CD4-positive, alpha-beta T cell treated with Interleukin-6 for 4 hours (primary cell): ENCODE data around the gene DLG3.
"Not testable (repeated sequence)": the region's sequence is repeated elsewhere in the genome, so short reads cannot be mapped to it uniquely, and the experiment has no call there.

Source experiments
- DNase-seq: peaks from one replicate; pipeline ENCODE4 v3.0.0-alpha.2; 2020; ENCODE audit warnings: mixed read lengths

The DLG3 gene

GRCh38 chrX:70444326-70444945, at the start of gene DLG3:
Gene DLG3 (plus strand): TSS chrX:70444835. CDS start chrX:70445202, 367 bp downstream.
- DNase-seq: peak; percentile 34

GRCh38 chrX:70398899-70399298, 45.7 kb upstream of the DLG3 start:
- DNase-seq: peak; percentile 23

GRCh38 chrX:70400181-70400580, 44.5 kb upstream of the DLG3 start:
- DNase-seq: not testable (repeated sequence)

GRCh38 chrX:70402721-70403120, 41.9 kb upstream of the DLG3 start:
- no peak for DNase-seq

- DNase-seq: no peak
These were observed 39.6 kb upstream of the DLG3 start for GRCh38 chrX:70405003-70405402.

- no peak for DNase-seq
These were observed 33.7 kb upstream of the DLG3 start for GRCh38 chrX:70410921-70411320.

- DNase-seq: no peak
These were observed 33.2 kb upstream of the DLG3 start for GRCh38 chrX:70411475-70411874.

- DNase-seq: no peak
These were observed 23.0 kb upstream of the DLG3 start for GRCh38 chrX:70421618-70422017.

GRCh38 chrX:70422851-70423341, 21.7 kb upstream of the DLG3 start, which contains the start of gene GDPD2:
Gene GDPD2 (plus strand): TSS chrX:70423314. CDS start chrX:70424985, 1,671 bp downstream.
- no peak for DNase-seq

GRCh38 chrX:70423936-70424675, 20.5 kb upstream of the DLG3 start:
- no peak for DNase-seq

GRCh38 chrX:70424801-70425200, 19.8 kb upstream of the DLG3 start:
- no peak for DNase-seq

- no peak for DNase-seq
These were observed 18.1 kb upstream of the DLG3 start for GRCh38 chrX:70426286-70427278.

GRCh38 chrX:70427365-70427764, 17.3 kb upstream of the DLG3 start:
- DNase-seq: no peak

GRCh38 chrX:70429759-70430158, 14.9 kb upstream of the DLG3 start:
- DNase-seq: no peak

GRCh38 chrX:70432936-70433847, 11.4 kb upstream of the DLG3 start:
- DNase-seq: no peak

GRCh38 chrX:70433848-70434351, 10.7 kb upstream of the DLG3 start:
- peak; percentile 81 for DNase-seq

GRCh38 chrX:70434352-70434866, 10.2 kb upstream of the DLG3 start:
- DNase-seq: peak; percentile 75

GRCh38 chrX:70434914-70435586, 9.6 kb upstream of the DLG3 start:
- DNase-seq: peak; percentile 21

GRCh38 chrX:70436343-70436742, 8.3 kb upstream of the DLG3 start:
- DNase-seq: no peak

GRCh38 chrX:70437011-70437410, 7.6 kb upstream of the DLG3 start:
- no peak for DNase-seq
